Gastrocnemius medialis (tissue), 4 donors: Measurements from ENCODE around the gene ISOC2.

Experiments
- POLR2A ChIP-seq, 2 donors: fragments of 450-650 bp; IDR thresholded peaks; one replicate each; pipeline ENCODE4 v1.6.1; 2017; ENCODE audit warnings: antibody characterized with exemption in 2 of 2, mild to moderate bottlenecking in 2 of 2, moderate library complexity in 2 of 2
- TF ChIP-seq, protein P1 (sequence below), 5 experiments: fragments of 450-650 bp in 3 of 5; fragments of 200-600 bp in 2 of 5; sonication (generic) in 2 of 5; IDR thresholded peaks in 4 of 5; conservative IDR thresholded peaks in 1 of 5; 1 replicate in 4 of 5; 2 replicates in 1 of 5; pipeline ENCODE4 v1.5.1; 2016 to 2019; ENCODE audit warnings: antibody characterized with exemption in 5 of 5, mild to moderate bottlenecking in 3 of 5, moderate library complexity in 3 of 5

DNA sequence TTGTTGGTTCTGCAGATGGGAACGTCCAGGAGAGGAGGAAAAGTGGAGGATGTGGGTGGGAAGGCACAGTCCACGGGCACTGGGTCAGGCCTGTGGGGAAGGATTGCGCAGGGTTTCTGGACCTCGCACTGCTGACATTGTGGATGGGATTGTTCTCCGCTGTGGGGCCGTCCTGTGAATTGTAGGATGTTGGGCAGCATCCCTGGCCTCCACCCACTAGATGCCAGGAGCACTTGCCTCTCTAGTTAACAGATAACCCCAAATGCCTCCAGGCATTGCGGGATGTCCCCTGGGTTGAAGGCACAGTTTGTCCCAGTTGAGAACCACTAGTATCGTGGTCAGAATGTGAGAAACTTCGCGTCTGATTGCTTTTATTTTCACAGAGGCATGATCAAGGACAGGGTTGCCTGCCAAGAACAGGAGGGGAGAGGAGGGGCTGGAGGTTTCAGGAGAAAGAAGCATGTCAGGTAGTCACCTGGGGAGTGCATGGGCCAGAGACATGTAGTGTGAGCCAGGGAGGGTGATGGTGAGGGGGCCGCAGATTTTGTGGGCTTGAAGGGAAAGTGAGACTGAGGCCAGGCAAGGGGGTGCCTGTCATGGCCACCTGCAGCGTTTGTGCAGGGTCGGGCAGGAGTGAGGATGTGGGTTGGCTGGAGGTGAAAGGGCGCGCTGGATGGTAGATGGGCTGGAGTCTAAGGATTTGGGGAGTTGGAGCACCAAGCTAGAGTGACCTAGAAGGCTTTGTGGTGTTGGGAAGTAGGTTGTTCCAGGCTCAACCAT lies 18.2 kb upstream of the ISOC2 start:
- TF ChIP-seq, protein P1, sequence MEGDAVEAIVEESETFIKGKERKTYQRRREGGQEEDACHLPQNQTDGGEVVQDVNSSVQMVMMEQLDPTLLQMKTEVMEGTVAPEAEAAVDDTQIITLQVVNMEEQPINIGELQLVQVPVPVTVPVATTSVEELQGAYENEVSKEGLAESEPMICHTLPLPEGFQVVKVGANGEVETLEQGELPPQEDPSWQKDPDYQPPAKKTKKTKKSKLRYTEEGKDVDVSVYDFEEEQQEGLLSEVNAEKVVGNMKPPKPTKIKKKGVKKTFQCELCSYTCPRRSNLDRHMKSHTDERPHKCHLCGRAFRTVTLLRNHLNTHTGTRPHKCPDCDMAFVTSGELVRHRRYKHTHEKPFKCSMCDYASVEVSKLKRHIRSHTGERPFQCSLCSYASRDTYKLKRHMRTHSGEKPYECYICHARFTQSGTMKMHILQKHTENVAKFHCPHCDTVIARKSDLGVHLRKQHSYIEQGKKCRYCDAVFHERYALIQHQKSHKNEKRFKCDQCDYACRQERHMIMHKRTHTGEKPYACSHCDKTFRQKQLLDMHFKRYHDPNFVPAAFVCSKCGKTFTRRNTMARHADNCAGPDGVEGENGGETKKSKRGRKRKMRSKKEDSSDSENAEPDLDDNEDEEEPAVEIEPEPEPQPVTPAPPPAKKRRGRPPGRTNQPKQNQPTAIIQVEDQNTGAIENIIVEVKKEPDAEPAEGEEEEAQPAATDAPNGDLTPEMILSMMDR (IDR thresholded peaks at IDR 0.05 in 4 of 5, conservative IDR thresholded peaks at IDR 0.05 in 1 of 5) = no peak
- TF ChIP-seq POLR2A (IDR thresholded peaks at IDR 0.05) = no peak
